IMR-90 (cell line): ENCODE data around the gene GAPVD1. TPM values are rescaled to one million over a fixed set of nuclear protein-coding genes. Genes with fewer than 3 reads are reported as not detected.

Source experiments
- ATAC-seq: fragments of 200-7000 bp; cut with Tn5 transposase; 2 replicates; pipeline ENCODE4 v1.9.1; 2020; ENCODE audit warnings: low read depth, mild to moderate bottlenecking, moderate library complexity
- BruUV-seq: library from RNA; stranded (reverse); fragments of 400-500 nt; replicated peaks from 2 replicates; lab custom pipeline; 2021; lab: Mats Ljungman, UMichigan
- CTCF ChIA-PET: fragments of 300-600 bp; formaldehyde crosslinking; extraction: SDS; loops from one replicate; lab custom pipeline; 2021; ENCODE audit warnings: antibody characterized with exemption; lab: Yijun Ruan, JAX
- POLR2A ChIA-PET: fragments of 300-600 bp; sonication (Branson Sonifier 250); formaldehyde crosslinking; loops from one replicate; lab custom pipeline; 2022; ENCODE audit warnings: antibody characterized with exemption; ENCODE audit not compliant: unreplicated experiment; lab: Charles Lee
- DNase-seq: peaks from one replicate; pipeline ENCODE4 v3.0.0; 2013
- H2AFZ ChIP-seq: replicated peaks from 2 replicates; pipeline ENCODE3; 2013; ENCODE audit warnings: low read length, mild to moderate bottlenecking; ENCODE audit not compliant: poor library complexity
- H2AK5ac ChIP-seq: 2 replicates; pipeline ENCODE4 v1.6.1; 2013; ENCODE audit warnings: low read depth, low read length, inconsistent platforms
- H2AK9ac ChIP-seq: replicated peaks from 2 replicates; pipeline ENCODE3; 2013; ENCODE audit warnings: mild to moderate bottlenecking, low read depth, low read length, moderate library complexity; ENCODE audit not compliant: poor library complexity
- H2BK120ac ChIP-seq: 2 replicates; pipeline ENCODE4 v1.6.1; 2013; ENCODE audit warnings: low read depth, low read length, inconsistent platforms
- H2BK15ac ChIP-seq: 3 replicates; pipeline ENCODE4 v1.6.1; 2013; ENCODE audit warnings: low read depth, low read length, inconsistent platforms
- H2BK20ac ChIP-seq: 2 replicates; pipeline ENCODE4 v1.6.1; 2013; ENCODE audit warnings: low read depth, mild to moderate bottlenecking, inconsistent platforms, low read length, moderate library complexity
- H2BK5ac ChIP-seq: 2 replicates; pipeline ENCODE4 v1.6.1; 2013; ENCODE audit warnings: mild to moderate bottlenecking, low read depth, low read length, inconsistent platforms; ENCODE audit not compliant: poor library complexity, severe bottlenecking
- H3K14ac ChIP-seq: replicated peaks from 2 replicates; pipeline ENCODE4 v1.6.1; 2013; ENCODE audit warnings: low read depth, low read length, inconsistent platforms
- H3K18ac ChIP-seq: 2 replicates; pipeline ENCODE4 v1.6.1; 2013; ENCODE audit warnings: low read depth, low read length, control low read depth
- H3K23ac ChIP-seq: 2 replicates; pipeline ENCODE4 v1.6.1; 2013; ENCODE audit warnings: low read depth, low read length, inconsistent platforms
- H3K27ac ChIP-seq: 2 replicates; pipeline ENCODE4 v1.5.1; 2013; ENCODE audit warnings: mild to moderate bottlenecking, control low read depth, low read length; ENCODE audit not compliant: insufficient read depth
- H3K27me3 ChIP-seq: 2 replicates; pipeline ENCODE4 v1.6.1; 2013; ENCODE audit warnings: low read length; ENCODE audit not compliant: control insufficient read depth, insufficient read depth
- H3K36me3 ChIP-seq: 2 replicates; pipeline ENCODE4 v1.6.1; 2013; ENCODE audit warnings: low read length, mixed read lengths; ENCODE audit not compliant: control insufficient read depth, insufficient read depth
- H3K4ac ChIP-seq: 2 replicates; pipeline ENCODE4 v1.6.1; 2013; ENCODE audit warnings: low read depth, low read length, inconsistent platforms
- H3K4me1 ChIP-seq: 2 replicates; pipeline ENCODE4 v1.6.1; 2013; ENCODE audit warnings: low read length, mixed read lengths; ENCODE audit not compliant: control insufficient read depth, insufficient read depth
- H3K4me2 ChIP-seq: 2 replicates; pipeline ENCODE4 v1.6.1; 2013; ENCODE audit warnings: low read depth, mild to moderate bottlenecking, control low read depth, low read length, moderate library complexity
- H3K4me3 ChIP-seq: 2 replicates; pipeline ENCODE4 v1.5.1; 2013; ENCODE audit warnings: low read depth, mild to moderate bottlenecking, control low read depth, low read length, moderate library complexity; ENCODE audit not compliant: insufficient read depth
- H3K56ac ChIP-seq: 2 replicates; pipeline ENCODE4 v1.6.1; 2013; ENCODE audit warnings: low read length, inconsistent platforms; ENCODE audit not compliant: insufficient read depth; ENCODE audit errors: extremely low read depth
- H3K79me1 ChIP-seq, 2 experiments: 2 replicates each; pipeline ENCODE4 v1.6.1; 2013; ENCODE audit warnings: low read length in 2 of 2, inconsistent platforms in 1 of 2, low read depth in 1 of 2
- H3K9ac ChIP-seq: 2 replicates; pipeline ENCODE4 v1.6.1; 2013; ENCODE audit warnings: low read depth, low read length, control low read depth
- H3K9me1 ChIP-seq: 2 replicates; pipeline ENCODE4 v1.6.1; 2013; ENCODE audit warnings: low read length, inconsistent platforms; ENCODE audit not compliant: insufficient read depth
- H3K9me3 ChIP-seq: 2 replicates; pipeline ENCODE4 v1.6.1; 2013; ENCODE audit warnings: low read length; ENCODE audit not compliant: control insufficient read depth, insufficient read depth
- H4K20me1 ChIP-seq: 2 replicates; pipeline ENCODE4 v1.6.1; 2013; ENCODE audit warnings: low read length, inconsistent platforms; ENCODE audit not compliant: insufficient read depth
- H4K5ac ChIP-seq: 2 replicates; pipeline ENCODE4 v1.6.1; 2013; ENCODE audit warnings: mild to moderate bottlenecking, low read depth, low read length, control low read depth
- H4K8ac ChIP-seq, 2 experiments: 2 replicates each; pipeline ENCODE4 v1.6.1; 2013; ENCODE audit warnings: low read depth in 2 of 2, low read length in 2 of 2, control low read depth in 1 of 2, inconsistent platforms in 1 of 2
- H4K91ac ChIP-seq: 2 replicates; pipeline ENCODE4 v1.6.1; 2013; ENCODE audit warnings: low read depth, low read length, inconsistent platforms; ENCODE audit not compliant: insufficient read depth
- BHLHE40 ChIP-seq: fragments of 150-350 bp; IDR thresholded peaks from 2 replicates; pipeline ENCODE4 v1.6.1; 2016; ENCODE audit warnings: mild to moderate bottlenecking, low read depth, low read length
- CEBPB ChIP-seq: IDR thresholded peaks from 2 replicates; pipeline ENCODE4 v1.6.1; 2012; ENCODE audit warnings: low read depth, low read length, improper control_type of control experiment
- CHD1 ChIP-seq: IDR thresholded peaks from 2 replicates; pipeline ENCODE4 v1.6.1; 2012; ENCODE audit warnings: low read depth, low read length, improper control_type of control experiment
- FOS ChIP-seq: fragments of 150-350 bp; IDR thresholded peaks from 2 replicates; pipeline ENCODE4 v1.6.1; 2016; ENCODE audit warnings: low read depth, low read length
- MAFK ChIP-seq: IDR thresholded peaks from 2 replicates; pipeline ENCODE4 v1.6.1; 2012; ENCODE audit warnings: low read depth, low read length, improper control_type of control experiment
- MAZ ChIP-seq: IDR thresholded peaks from 2 replicates; pipeline ENCODE4 v1.6.1; 2012; ENCODE audit warnings: low read depth, mild to moderate bottlenecking, low read length, improper control_type of control experiment, moderate library complexity, borderline replicate concordance
- MXI1 ChIP-seq: IDR thresholded peaks from 2 replicates; pipeline ENCODE4 v1.6.1; 2012; ENCODE audit warnings: low read depth, mild to moderate bottlenecking, low read length, moderate library complexity, borderline replicate concordance
- NFE2L2 ChIP-seq: fragments of 150-350 bp; IDR thresholded peaks from 2 replicates; pipeline ENCODE4 v1.6.1; 2016; ENCODE audit warnings: low read depth, mild to moderate bottlenecking, low read length
- POLR2A ChIP-seq: IDR thresholded peaks from 2 replicates; pipeline ENCODE4 v1.6.1; 2012; ENCODE audit warnings: mild to moderate bottlenecking, low read depth, low read length
- RAD21 ChIP-seq: IDR thresholded peaks from 2 replicates; pipeline ENCODE4 v1.6.1; 2012; ENCODE audit warnings: low read length, improper control_type of control experiment
- RCOR1 ChIP-seq: IDR thresholded peaks from 2 replicates; pipeline ENCODE4 v1.6.1; 2012; ENCODE audit warnings: mild to moderate bottlenecking, low read length, improper control_type of control experiment; ENCODE audit not compliant: insufficient replicate concordance
- RFX5 ChIP-seq: IDR thresholded peaks from 2 replicates; pipeline ENCODE4 v1.8.0; 2012; ENCODE audit warnings: low read depth, mild to moderate bottlenecking, low read length, moderate library complexity
- SMC3 ChIP-seq: fragments of 150-350 bp; IDR thresholded peaks from 2 replicates; pipeline ENCODE4 v1.6.1; 2016; ENCODE audit warnings: low read depth, mild to moderate bottlenecking, antibody characterized with exemption, low read length, moderate library complexity
- WGBS, 2 experiments: methylation state at CpG; one replicate each; pipeline versions ENCODE4 v1.1.5 to v1.1.7; 2013; ENCODE audit warnings: missing lambda C conversion rate in 2 of 2; ENCODE audit not compliant: insufficient read length in 1 of 2; ENCODE audit errors: extremely low coverage in 2 of 2; 5-methylcytosine and 5-hydroxymethylcytosine counted together
- dilution Hi-C: fragments of 300-500 bp; cut with HindIII; formaldehyde crosslinking; loops from one replicate; pipeline ENCODE4 v1.14.3; 2018; ENCODE audit warnings: low sequenced_read_pairs; ENCODE audit not compliant: unreplicated experiment
- in situ Hi-C: fragments of 300-500 bp; cut with MboI; formaldehyde crosslinking; loops from 3 replicates; pipeline ENCODE4 v1.14.3; 2019; ENCODE audit warnings: low sequenced_read_pairs, inconsistent platforms, mixed read lengths
- intact Hi-C: fragments of 100-400 bp; cut with micrococcal nuclease; formaldehyde crosslinking; loops from 2 replicates; pipeline ENCODE4 v1.10.0; 2022
- polyA plus RNA-seq, 3 experiments: library from polyadenylated mRNA; depleted of rRNA; stranded (reverse); fragments of >200 nt; gene quantifications; 2 replicates each; pipeline ENCODE4 v1.2.3, GENCODE V29; 2012; ENCODE audit warnings: low replicate concordance in 1 of 3
- total RNA-seq: library from RNA; depleted of rRNA; stranded (reverse); fragments of >200 nt; gene quantifications from 2 replicates; pipeline ENCODE4 v1.2.3, GENCODE V29; 2012
- TF ChIP-seq, protein P1 (sequence below): fragments of 150-350 bp; IDR thresholded peaks from 2 replicates; pipeline ENCODE4 v1.6.1; 2017; ENCODE audit warnings: mild to moderate bottlenecking, antibody characterized with exemption, low read length, low read depth
- TF ChIP-seq, protein P2 (sequence below): conservative IDR thresholded peaks from 2 replicates; pipeline ENCODE4 v1.5.1; 2012; ENCODE audit warnings: mild to moderate bottlenecking, low read depth, low read length, improper control_type of control experiment

The GAPVD1 gene
- total and polyA plus RNA-seq, 2 of the 4 experiments (the other 2 are of a cell fraction), result 13.8 to 50.9 TPM

- no peak overlapping the region for H3K18ac ChIP-seq
- no TSS peak for BruUV-seq
- TF ChIP-seq MAZ (no peak), RCOR1 (no peak), POLR2A (no peak), MAFK (no peak), NFE2L2 (no peak), MXI1 (no peak), BHLHE40 (no peak), CEBPB (no peak), CHD1 (no peak), RAD21 (no peak), FOS (no peak), SMC3 (no peak), RFX5 (no peak)
- TF ChIP-seq, protein P1, sequence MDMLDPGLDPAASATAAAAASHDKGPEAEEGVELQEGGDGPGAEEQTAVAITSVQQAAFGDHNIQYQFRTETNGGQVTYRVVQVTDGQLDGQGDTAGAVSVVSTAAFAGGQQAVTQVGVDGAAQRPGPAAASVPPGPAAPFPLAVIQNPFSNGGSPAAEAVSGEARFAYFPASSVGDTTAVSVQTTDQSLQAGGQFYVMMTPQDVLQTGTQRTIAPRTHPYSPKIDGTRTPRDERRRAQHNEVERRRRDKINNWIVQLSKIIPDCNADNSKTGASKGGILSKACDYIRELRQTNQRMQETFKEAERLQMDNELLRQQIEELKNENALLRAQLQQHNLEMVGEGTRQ, result no peak
- TF ChIP-seq, protein P2, sequence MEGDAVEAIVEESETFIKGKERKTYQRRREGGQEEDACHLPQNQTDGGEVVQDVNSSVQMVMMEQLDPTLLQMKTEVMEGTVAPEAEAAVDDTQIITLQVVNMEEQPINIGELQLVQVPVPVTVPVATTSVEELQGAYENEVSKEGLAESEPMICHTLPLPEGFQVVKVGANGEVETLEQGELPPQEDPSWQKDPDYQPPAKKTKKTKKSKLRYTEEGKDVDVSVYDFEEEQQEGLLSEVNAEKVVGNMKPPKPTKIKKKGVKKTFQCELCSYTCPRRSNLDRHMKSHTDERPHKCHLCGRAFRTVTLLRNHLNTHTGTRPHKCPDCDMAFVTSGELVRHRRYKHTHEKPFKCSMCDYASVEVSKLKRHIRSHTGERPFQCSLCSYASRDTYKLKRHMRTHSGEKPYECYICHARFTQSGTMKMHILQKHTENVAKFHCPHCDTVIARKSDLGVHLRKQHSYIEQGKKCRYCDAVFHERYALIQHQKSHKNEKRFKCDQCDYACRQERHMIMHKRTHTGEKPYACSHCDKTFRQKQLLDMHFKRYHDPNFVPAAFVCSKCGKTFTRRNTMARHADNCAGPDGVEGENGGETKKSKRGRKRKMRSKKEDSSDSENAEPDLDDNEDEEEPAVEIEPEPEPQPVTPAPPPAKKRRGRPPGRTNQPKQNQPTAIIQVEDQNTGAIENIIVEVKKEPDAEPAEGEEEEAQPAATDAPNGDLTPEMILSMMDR, result no peak
Measured at GRCh38 chr9:125415583-125416460, 154.2 kb downstream of the GAPVD1 start.

More at GRCh38 chr9:125415583-125416460, 154.2 kb downstream of the GAPVD1 start:
- CTCF ChIA-PET, result no interaction called here
- 0 out of 2 replicates have a peak, but pooled peaks cover 3% of the 10 kb centered on the region for H3K9me1 ChIP-seq
- no peaks in the 10 kb centered on the region for H3K27me3 ChIP-seq
- DNase-seq (no peak), ATAC-seq (no peak)
- dilution Hi-C loops (no loop called here), in situ Hi-C loops (loop anchor here (25.0 kb wide), 1 partner anchor 1071 kb away; no protein-coding TSS in a partner anchor), intact Hi-C loops (no loop called here)
- no peaks in the 10 kb centered on the region for H3K4me1 ChIP-seq
- H4K5ac ChIP-seq, result no peak overlapping the region
- H3K79me1 ChIP-seq, result no peaks in the 10 kb centered on the region
- no peaks in the 10 kb centered on the region for H4K20me1 ChIP-seq
- H3K27ac ChIP-seq, result no peak overlapping the region
- no peak overlapping the region for H3K14ac ChIP-seq
- no peak overlapping the region for H3K23ac ChIP-seq
- H3K4ac ChIP-seq, result no peak overlapping the region
- no peak overlapping the region for H2BK15ac ChIP-seq
- no peaks in the 10 kb centered on the region for H3K36me3 ChIP-seq
- 93% methylated on average over 11 of the region's 23 CpGs; no CpG with 5 or more reads in 1 of the 2 experiments for WGBS, 2 experiments
- no peak overlapping the region for H3K56ac ChIP-seq
- POLR2A ChIA-PET, result no interaction called here
- no peak overlapping the region for H2AK9ac ChIP-seq
- no peak overlapping the region for H4K91ac ChIP-seq
- no peak overlapping the region for H3K4me2 ChIP-seq
- H2AFZ ChIP-seq, result peak overlapping the region; percentile 59
- H3K9ac ChIP-seq, result no peak overlapping the region
- H3K4me3 ChIP-seq, result no peak overlapping the region
- H3K9me3 ChIP-seq, result no peaks in the 10 kb centered on the region
- no peak overlapping the region for H2AK5ac ChIP-seq
- H2BK20ac ChIP-seq, result no peak overlapping the region
- no peak overlapping the region for H4K8ac ChIP-seq
- no peak overlapping the region for H2BK120ac ChIP-seq
- no peak overlapping the region for H2BK5ac ChIP-seq
